Uterus (tissue), 2 donors: Measurements from ENCODE around the gene AMN.

Source experiments
- POLR2A ChIP-seq, 2 donors: fragments of 450-650 bp; IDR thresholded peaks; one replicate each; pipeline ENCODE4 v1.6.1; 2016; ENCODE audit warnings: antibody characterized with exemption in 2 of 2, mild to moderate bottlenecking in 1 of 2, moderate library complexity in 1 of 2
- TF ChIP-seq, protein P1 (sequence below), 4 experiments: fragments of 200-600 bp in 2 of 4; fragments of 450-650 bp in 2 of 4; sonication (generic) in 2 of 4; IDR thresholded peaks; one replicate each; pipeline ENCODE4 v1.5.1; 2016 to 2019; ENCODE audit warnings: antibody characterized with exemption in 4 of 4, mild to moderate bottlenecking in 2 of 4, moderate library complexity in 1 of 4

DNA sequence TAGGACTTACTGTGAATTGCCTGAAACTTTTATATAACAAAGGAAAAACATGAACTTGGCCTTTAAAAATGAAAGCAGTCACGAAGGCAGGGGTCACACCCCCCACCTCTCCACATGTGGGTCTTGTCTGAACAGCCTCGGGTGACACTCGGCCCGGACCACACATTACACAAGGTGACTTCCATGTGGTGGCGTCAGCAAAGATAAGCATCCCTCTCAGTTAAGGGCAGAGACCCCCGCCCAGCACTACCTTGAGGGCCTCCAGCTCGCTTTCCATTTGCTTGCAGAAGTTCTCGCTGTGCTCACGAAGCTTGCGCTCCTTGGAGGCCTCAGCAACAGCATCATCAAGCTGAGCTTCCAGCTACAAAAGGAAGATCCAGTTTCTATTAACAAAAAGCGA lies 47.4 kb downstream of the AMN start:
- TF ChIP-seq, protein P1, sequence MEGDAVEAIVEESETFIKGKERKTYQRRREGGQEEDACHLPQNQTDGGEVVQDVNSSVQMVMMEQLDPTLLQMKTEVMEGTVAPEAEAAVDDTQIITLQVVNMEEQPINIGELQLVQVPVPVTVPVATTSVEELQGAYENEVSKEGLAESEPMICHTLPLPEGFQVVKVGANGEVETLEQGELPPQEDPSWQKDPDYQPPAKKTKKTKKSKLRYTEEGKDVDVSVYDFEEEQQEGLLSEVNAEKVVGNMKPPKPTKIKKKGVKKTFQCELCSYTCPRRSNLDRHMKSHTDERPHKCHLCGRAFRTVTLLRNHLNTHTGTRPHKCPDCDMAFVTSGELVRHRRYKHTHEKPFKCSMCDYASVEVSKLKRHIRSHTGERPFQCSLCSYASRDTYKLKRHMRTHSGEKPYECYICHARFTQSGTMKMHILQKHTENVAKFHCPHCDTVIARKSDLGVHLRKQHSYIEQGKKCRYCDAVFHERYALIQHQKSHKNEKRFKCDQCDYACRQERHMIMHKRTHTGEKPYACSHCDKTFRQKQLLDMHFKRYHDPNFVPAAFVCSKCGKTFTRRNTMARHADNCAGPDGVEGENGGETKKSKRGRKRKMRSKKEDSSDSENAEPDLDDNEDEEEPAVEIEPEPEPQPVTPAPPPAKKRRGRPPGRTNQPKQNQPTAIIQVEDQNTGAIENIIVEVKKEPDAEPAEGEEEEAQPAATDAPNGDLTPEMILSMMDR (IDR thresholded peaks at IDR 0.05), result no peak
- TF ChIP-seq POLR2A (IDR thresholded peaks at IDR 0.05), result no peak
